Astrocyte (in vitro differentiated cells and primary cell): ENCODE results near the gene PTPRT. TPM values are rescaled to one million over a fixed set of nuclear protein-coding genes. Genes with fewer than 3 reads are reported as not detected.

ENCODE experiments used
- DNase-seq: peaks from one replicate; pipeline ENCODE4 v3.0.0-alpha.2; 2010; ENCODE audit warnings: low read depth
- FAIRE-seq: peaks from 2 replicates; lab custom pipeline; 2011; peaks lifted over from hg19 to GRCh38; lab: Jason Lieb, UNC
- H2AFZ ChIP-seq: 2 replicates; pipeline ENCODE4 v1.6.0; 2012; ENCODE audit warnings: low read depth, low read length, inconsistent platforms
- H3K27ac ChIP-seq: 2 replicates; pipeline ENCODE4 v1.5.1; 2011; ENCODE audit warnings: low read depth, low read length, inconsistent platforms
- H3K27me3 ChIP-seq: 2 replicates; pipeline ENCODE4 v1.6.0; 2011; ENCODE audit warnings: low read length, inconsistent platforms; ENCODE audit not compliant: insufficient read depth
- H3K36me3 ChIP-seq: 2 replicates; pipeline ENCODE4 v1.5.1; 2011; ENCODE audit warnings: low read length, inconsistent platforms; ENCODE audit not compliant: insufficient read depth
- H3K4me1 ChIP-seq: 2 replicates; pipeline ENCODE4 v1.5.1; 2011; ENCODE audit warnings: low read length, inconsistent platforms; ENCODE audit not compliant: insufficient read depth
- H3K4me2 ChIP-seq: 2 replicates; pipeline ENCODE4 v1.6.0; 2012; ENCODE audit warnings: low read length, inconsistent platforms
- H3K4me3 ChIP-seq: 2 replicates; pipeline ENCODE4 v1.5.1; 2011; ENCODE audit warnings: low read depth, mild to moderate bottlenecking, low read length, inconsistent platforms; ENCODE audit not compliant: insufficient read depth
- H3K79me2 ChIP-seq: 2 replicates; pipeline ENCODE4 v1.6.0; 2012; ENCODE audit warnings: mild to moderate bottlenecking, low read length, inconsistent platforms; ENCODE audit not compliant: insufficient read depth
- H3K9ac ChIP-seq: 2 replicates; pipeline ENCODE4 v1.6.0; 2012; ENCODE audit warnings: mild to moderate bottlenecking, low read length, inconsistent platforms
- H3K9me3 ChIP-seq: 2 replicates; pipeline ENCODE4 v1.5.1; 2012; ENCODE audit warnings: low read depth, mild to moderate bottlenecking, low read length, inconsistent platforms; ENCODE audit not compliant: insufficient read depth
- H4K20me1 ChIP-seq: 2 replicates; pipeline ENCODE4 v1.6.0; 2012; ENCODE audit warnings: low read length, inconsistent platforms; ENCODE audit not compliant: insufficient read depth
- H3K27ac Mint-ChIP-seq: one replicate; pipeline ENCODE4 v1.8.0; 2021; ENCODE audit warnings: mild to moderate bottlenecking, mixed read lengths; ENCODE audit not compliant: unreplicated experiment
- H3K27me3 Mint-ChIP-seq: one replicate; pipeline ENCODE4 v1.8.0; 2021; ENCODE audit warnings: low read depth, mixed read lengths; ENCODE audit not compliant: unreplicated experiment
- H3K36me3 Mint-ChIP-seq: one replicate; pipeline ENCODE4 v1.8.0; 2021; ENCODE audit warnings: low read depth, mixed read lengths; ENCODE audit not compliant: unreplicated experiment
- H3K4me1 Mint-ChIP-seq: one replicate; pipeline ENCODE4 v1.8.0; 2021; ENCODE audit warnings: low read depth, mixed read lengths; ENCODE audit not compliant: unreplicated experiment
- H3K4me3 Mint-ChIP-seq: one replicate; pipeline ENCODE4 v1.8.0; 2021; ENCODE audit warnings: mild to moderate bottlenecking, moderate library complexity, mixed read lengths; ENCODE audit not compliant: unreplicated experiment
- H3K9me3 Mint-ChIP-seq: one replicate; pipeline ENCODE4 v1.8.0; 2021; ENCODE audit warnings: mild to moderate bottlenecking, mixed read lengths; ENCODE audit not compliant: unreplicated experiment
- CTCF ChIP-seq: IDR thresholded peaks from 2 replicates; pipeline ENCODE4 v1.5.1; 2011; ENCODE audit warnings: low read depth, mild to moderate bottlenecking, inconsistent platforms, low read length, moderate library complexity; ENCODE audit not compliant: insufficient read depth
- EZH2 ChIP-seq: IDR thresholded peaks from 2 replicates; pipeline ENCODE4 v1.6.1; 2012; ENCODE audit warnings: mild to moderate bottlenecking, low read length, inconsistent platforms; ENCODE audit not compliant: insufficient read depth
- total RNA-seq: library from RNA; stranded (reverse); gene quantifications from 2 replicates; pipeline ENCODE4 v1.2.1, GENCODE V29; 2021

Gene PTPRT
- total RNA-seq, 1 donor from 2014 or later: 0.25 TPM

- H3K4me2 ChIP-seq: no peak overlapping the region
- H3K9ac ChIP-seq: no peak overlapping the region
- no peaks in the 10 kb centered on the region for H3K27me3 ChIP-seq
- no peaks in the 10 kb centered on the region for H4K20me1 ChIP-seq
- Mint-ChIP-seq H3K36me3 (no peaks in the 10 kb centered on the region), H3K4me3 (no peak overlapping the region), H3K4me1 (no peaks in the 10 kb centered on the region), H3K9me3 (peaks cover 9% of the 10 kb centered on the region), H3K27me3 (no peaks in the 10 kb centered on the region), H3K27ac (no peak overlapping the region)
- H2AFZ ChIP-seq: no peak overlapping the region
- no peak overlapping the region for H3K4me3 ChIP-seq
- DNase-seq (no peak), FAIRE-seq (no peak)
- no peaks in the 10 kb centered on the region for H3K36me3 ChIP-seq
- no peaks in the 10 kb centered on the region for H3K9me3 ChIP-seq
- TF ChIP-seq EZH2 (no peak), CTCF (no peak)
- no peak overlapping the region for H3K27ac ChIP-seq
- H3K79me2 ChIP-seq: no peaks in the 10 kb centered on the region
- no peaks in the 10 kb centered on the region for H3K4me1 ChIP-seq
Observed at GRCh38 chr20:42749556-42749955, 440.1 kb downstream of the PTPRT start.

GRCh38 chr20:42747765-42748411, 441.8 kb downstream of the PTPRT start:
- H2AFZ ChIP-seq: no peak overlapping the region
- no peaks in the 10 kb centered on the region for H4K20me1 ChIP-seq
- TF ChIP-seq EZH2: no peak
- TF ChIP-seq CTCF: no peak
- DNase-seq: no peak
- FAIRE-seq: no peak
- no peaks in the 10 kb centered on the region for H3K4me1 ChIP-seq
- peaks cover 9% of the 10 kb centered on the region for H3K9me3 Mint-ChIP-seq
- no peaks in the 10 kb centered on the region for H3K36me3 ChIP-seq
- no peak overlapping the region for H3K4me3 ChIP-seq
- H3K4me3 Mint-ChIP-seq: no peak overlapping the region
- peaks cover under 1% of the 10 kb centered on the region for H3K4me1 Mint-ChIP-seq
- H3K4me2 ChIP-seq: no peak overlapping the region
- no peak overlapping the region for H3K27ac ChIP-seq
- H3K36me3 Mint-ChIP-seq: no peaks in the 10 kb centered on the region
- no peaks in the 10 kb centered on the region for H3K27me3 ChIP-seq
- H3K9ac ChIP-seq: no peak overlapping the region
- no peaks in the 10 kb centered on the region for H3K9me3 ChIP-seq
- no peaks in the 10 kb centered on the region for H3K79me2 ChIP-seq
- no peaks in the 10 kb centered on the region for H3K27me3 Mint-ChIP-seq
- no peak overlapping the region for H3K27ac Mint-ChIP-seq

- no peaks in the 10 kb centered on the region for H3K36me3 Mint-ChIP-seq
- no peaks in the 10 kb centered on the region for H3K27me3 Mint-ChIP-seq
- TF ChIP-seq CTCF (no peak), EZH2 (no peak)
- DNase-seq (no peak), FAIRE-seq (no peak)
- H3K79me2 ChIP-seq: no peaks in the 10 kb centered on the region
- H3K27me3 ChIP-seq: no peaks in the 10 kb centered on the region
- H3K4me1 ChIP-seq: no peaks in the 10 kb centered on the region
- no peak overlapping the region for H3K9ac ChIP-seq
- no peaks in the 10 kb centered on the region for H4K20me1 ChIP-seq
- H3K4me3 Mint-ChIP-seq: no peak overlapping the region
- H3K27ac ChIP-seq: no peak overlapping the region
- peaks cover 2% of the 10 kb centered on the region for H3K4me1 Mint-ChIP-seq
- no peak overlapping the region for H2AFZ ChIP-seq
- H3K27ac Mint-ChIP-seq: peak overlapping the region; percentile 62
- no peak overlapping the region for H3K4me3 ChIP-seq
- H3K9me3 ChIP-seq: no peaks in the 10 kb centered on the region
- H3K36me3 ChIP-seq: no peaks in the 10 kb centered on the region
- H3K9me3 Mint-ChIP-seq: peaks cover 5% of the 10 kb centered on the region
- no peak overlapping the region for H3K4me2 ChIP-seq
Observed at GRCh38 chr20:42744756-42745465, 444.8 kb downstream of the PTPRT start.
